Mucosa of rectum (tissue), 2 donors: ENCODE data around the gene DNAH17.

Experiments used
- H3K27ac ChIP-seq, 2 donors: one replicate each; pipeline ENCODE4 v1.7.0; 2013; ENCODE audit warnings: inconsistent platforms in 2 of 2, low read depth in 2 of 2, low read length in 2 of 2
- H3K27me3 ChIP-seq, 2 donors: one replicate each; pipeline ENCODE4 v1.7.0; 2013; ENCODE audit warnings: low read length in 2 of 2; ENCODE audit not compliant: control insufficient read depth in 2 of 2, insufficient read depth in 2 of 2
- H3K36me3 ChIP-seq, 2 donors: one replicate each; pipeline ENCODE4 v1.7.0; 2013; ENCODE audit warnings: low read length in 2 of 2; ENCODE audit not compliant: control insufficient read depth in 2 of 2, insufficient read depth in 2 of 2
- H3K4me1 ChIP-seq, 2 donors: one replicate each; pipeline ENCODE4 v1.7.0; 2013; ENCODE audit warnings: low read length in 2 of 2, mild to moderate bottlenecking in 1 of 2; ENCODE audit not compliant: control insufficient read depth in 2 of 2, insufficient read depth in 2 of 2
- H3K4me3 ChIP-seq, 2 donors: one replicate each; pipeline ENCODE4 v1.7.0; 2013; ENCODE audit warnings: low read length in 2 of 2
- H3K9ac ChIP-seq, 2 donors: one replicate each; pipeline ENCODE4 v1.7.0; 2013; ENCODE audit warnings: low read length in 2 of 2, low read depth in 1 of 2, mild to moderate bottlenecking in 1 of 2
- H3K9me3 ChIP-seq, 2 donors: one replicate each; pipeline ENCODE4 v1.7.0; 2013; ENCODE audit warnings: low read length in 2 of 2; ENCODE audit not compliant: control insufficient read depth in 2 of 2
- donor health status: healthy.
- donor health status: Normal muscosa, but diverticular disease.

DNAH17 gene

DNA sequence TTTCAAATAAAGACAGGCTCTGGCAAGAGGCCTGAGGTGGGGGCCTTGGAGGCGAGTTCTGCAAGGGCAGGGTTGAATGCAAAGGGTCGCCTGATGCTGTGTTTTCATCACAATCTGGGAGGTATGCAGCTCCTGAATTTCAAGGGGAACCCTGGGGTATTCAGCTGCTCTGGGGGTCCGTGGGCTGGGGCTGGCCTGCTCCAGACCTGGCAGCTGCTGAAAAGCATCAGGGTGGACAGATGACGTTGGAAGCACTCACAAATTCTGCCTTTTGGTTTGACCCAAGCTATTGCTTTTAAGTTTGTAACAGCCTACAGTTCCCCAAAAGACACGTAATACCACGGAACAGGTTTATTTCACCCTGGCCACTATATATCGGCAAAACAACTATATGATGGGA lies 1.3 kb downstream of the DNAH17 start:
- Histone ChIP-seq H3K4me1 (no peaks in the 10 kb centered on the region), H3K27ac (no peak overlapping the region), H3K27me3 (no peaks in the 10 kb centered on the region), H3K36me3 (no peaks in the 10 kb centered on the region), H3K9me3 (no peaks in the 10 kb centered on the region), H3K4me3 (no peak overlapping the region), H3K9ac (no peak overlapping the region)

DNA sequence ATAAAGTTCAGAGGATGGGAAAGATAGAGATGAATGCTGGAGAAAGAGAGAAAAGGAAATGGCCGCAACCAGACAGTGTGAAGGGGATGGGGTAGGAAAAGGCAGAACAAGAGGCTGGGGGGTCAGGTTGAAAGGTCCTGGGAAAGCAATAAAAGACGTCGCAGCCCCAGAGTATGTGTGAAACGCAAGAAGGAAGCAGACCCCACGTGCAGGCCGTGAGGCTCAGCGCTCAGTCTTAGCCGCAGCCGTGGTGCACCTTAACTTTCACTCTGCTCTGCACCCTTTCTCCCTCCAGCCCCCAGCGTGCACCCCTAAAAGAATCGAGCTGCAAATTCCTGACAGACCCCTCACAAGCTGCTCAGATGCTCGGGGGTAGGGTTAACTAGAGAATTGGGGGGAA lies 1.9 kb downstream of the DNAH17 start:
- H3K27me3 ChIP-seq: no peaks in the 10 kb centered on the region
- H3K9ac ChIP-seq: no peak overlapping the region
- no peaks in the 10 kb centered on the region for H3K9me3 ChIP-seq
- no peaks in the 10 kb centered on the region for H3K36me3 ChIP-seq
- no peak overlapping the region for H3K4me3 ChIP-seq
- no peak overlapping the region for H3K27ac ChIP-seq
- no peaks in the 10 kb centered on the region for H3K4me1 ChIP-seq

DNA sequence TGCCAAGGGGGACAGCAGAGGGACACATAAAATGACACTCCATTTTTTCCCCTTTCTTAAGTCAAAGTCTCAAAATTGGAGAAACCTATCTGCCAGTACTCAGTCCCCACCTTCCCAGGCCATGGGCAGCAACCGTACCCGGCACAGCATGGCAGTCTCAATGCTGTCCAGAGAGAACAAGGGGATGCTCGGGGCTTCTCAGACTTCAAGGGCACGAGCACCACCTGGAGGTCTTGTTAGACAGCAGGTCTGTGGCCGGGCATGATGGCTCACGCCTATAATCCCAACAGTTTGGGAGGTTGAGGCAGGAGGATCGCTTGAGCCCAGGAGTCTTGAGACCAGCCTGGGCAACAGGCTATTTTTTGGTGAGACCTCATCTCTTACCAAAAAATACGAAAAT lies 3.2 kb downstream of the DNAH17 start:
- H3K27me3 ChIP-seq: no peaks in the 10 kb centered on the region
- H3K4me3 ChIP-seq: no peak overlapping the region
- H3K9me3 ChIP-seq: no peaks in the 10 kb centered on the region
- no peaks in the 10 kb centered on the region for H3K4me1 ChIP-seq
- no peak overlapping the region for H3K27ac ChIP-seq
- no peaks in the 10 kb centered on the region for H3K36me3 ChIP-seq
- H3K9ac ChIP-seq: no peak overlapping the region

DNA sequence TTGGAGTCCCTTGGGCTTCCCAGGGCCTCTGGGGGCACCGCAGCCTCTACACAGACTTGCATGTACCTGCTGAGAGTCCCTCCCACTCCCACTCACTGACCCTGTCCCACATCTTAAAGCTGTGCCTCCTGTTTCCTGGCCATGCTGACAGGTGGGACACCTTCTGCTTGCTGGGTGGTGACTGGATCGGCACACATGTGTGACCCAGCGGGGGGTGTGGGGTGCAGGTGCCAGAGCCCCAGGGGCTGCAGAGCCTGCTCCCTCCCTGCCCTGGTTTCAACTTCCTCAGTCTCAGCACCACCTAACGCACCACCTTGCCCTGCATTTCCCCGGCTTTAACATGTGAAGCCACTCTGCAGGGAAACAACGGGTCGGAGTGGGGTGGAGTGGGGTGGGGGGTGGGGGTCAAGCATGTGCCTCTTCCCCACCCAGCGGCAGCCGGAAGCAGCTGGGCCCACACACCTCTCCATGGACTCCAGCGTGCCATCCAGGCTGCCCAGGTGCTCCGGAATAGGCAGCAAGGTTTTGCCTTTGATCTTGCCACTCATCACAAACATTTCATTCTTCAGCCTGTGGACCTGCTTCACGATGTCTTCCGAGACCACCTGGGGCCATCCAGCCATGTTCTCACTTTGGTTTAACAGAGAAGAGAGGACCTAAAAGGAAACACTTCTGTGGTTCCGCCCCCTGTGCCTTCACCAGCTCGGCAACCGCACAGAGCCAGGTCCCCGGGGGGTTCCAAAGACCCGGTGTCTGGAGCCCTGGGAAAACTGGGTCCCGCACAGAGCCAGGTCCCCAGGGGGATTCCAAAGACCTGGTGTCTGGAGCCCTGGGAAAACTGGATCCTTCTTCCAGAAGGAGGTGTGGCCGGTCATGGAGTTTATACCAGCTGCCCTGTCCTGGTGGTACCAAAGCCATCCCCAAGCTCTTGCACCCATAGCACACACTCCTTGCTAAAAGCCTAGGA lies 4.7 kb downstream of the DNAH17 start:
- no peak overlapping the region for H3K4me3 ChIP-seq
- no peak overlapping the region for H3K27ac ChIP-seq
- no peaks in the 10 kb centered on the region for H3K27me3 ChIP-seq
- H3K9me3 ChIP-seq: no peaks in the 10 kb centered on the region
- H3K36me3 ChIP-seq: no peaks in the 10 kb centered on the region
- no peaks in the 10 kb centered on the region for H3K4me1 ChIP-seq
- H3K9ac ChIP-seq: no peak overlapping the region

DNA sequence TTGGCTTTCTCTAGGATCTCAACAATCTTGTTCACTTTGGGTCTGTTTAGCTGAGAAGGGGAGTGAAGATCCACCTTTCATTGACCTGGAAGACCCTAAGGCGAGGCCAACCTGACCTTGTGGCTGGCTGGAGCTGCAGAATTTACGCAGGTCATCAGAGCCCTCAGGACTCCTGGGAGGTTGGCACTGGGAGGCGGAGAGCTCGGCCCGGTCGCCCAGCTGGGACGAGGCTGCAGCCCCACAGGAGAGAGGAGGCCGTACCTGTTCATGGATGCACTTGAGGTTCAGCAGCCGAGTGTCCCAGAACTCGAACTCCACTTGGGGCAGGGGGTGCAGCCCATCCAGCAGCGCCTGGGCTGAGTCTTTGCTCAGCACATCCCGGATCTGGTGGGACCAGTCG lies 5.9 kb downstream of the DNAH17 start:
- Histone ChIP-seq H3K27me3 (no peaks in the 10 kb centered on the region), H3K4me3 (no peak overlapping the region), H3K36me3 (no peaks in the 10 kb centered on the region), H3K9ac (no peak overlapping the region), H3K27ac (no peak overlapping the region), H3K4me1 (no peaks in the 10 kb centered on the region), H3K9me3 (no peaks in the 10 kb centered on the region)

DNA sequence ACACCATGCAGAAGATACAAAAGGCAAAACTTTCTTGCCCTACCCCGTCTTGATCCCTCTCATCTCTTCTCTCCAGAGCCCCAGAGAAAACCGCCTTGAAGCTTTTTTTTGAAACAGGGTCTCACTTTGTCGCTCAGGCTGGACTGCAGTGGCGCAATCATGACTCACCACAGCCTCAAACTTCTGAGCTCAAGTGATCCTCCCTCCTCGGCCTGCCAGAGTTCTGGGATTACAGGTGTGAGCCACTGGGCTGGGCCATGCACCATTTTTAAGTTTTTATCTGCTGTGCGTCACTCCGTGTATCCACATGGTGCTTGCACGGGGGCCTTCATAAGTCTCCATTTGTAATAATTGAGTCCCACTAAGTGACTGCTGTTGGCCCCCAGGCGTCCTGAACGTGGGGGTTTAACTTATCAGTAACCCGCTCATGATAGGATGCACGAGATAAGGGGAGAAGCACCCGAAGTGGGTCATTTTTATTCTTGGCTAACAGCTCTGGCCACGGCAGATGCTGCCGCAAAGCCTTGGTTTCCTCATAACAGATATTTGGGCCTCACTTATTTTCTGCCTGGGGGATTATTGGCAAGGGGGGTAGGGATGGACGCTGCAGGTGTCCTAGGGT lies 8.6 kb downstream of the DNAH17 start:
- Histone ChIP-seq H3K4me3 (no peak overlapping the region), H3K27ac (no peak overlapping the region), H3K4me1 (no peaks in the 10 kb centered on the region), H3K9ac (no peak overlapping the region), H3K36me3 (no peaks in the 10 kb centered on the region), H3K9me3 (no peaks in the 10 kb centered on the region), H3K27me3 (no peaks in the 10 kb centered on the region)

DNA sequence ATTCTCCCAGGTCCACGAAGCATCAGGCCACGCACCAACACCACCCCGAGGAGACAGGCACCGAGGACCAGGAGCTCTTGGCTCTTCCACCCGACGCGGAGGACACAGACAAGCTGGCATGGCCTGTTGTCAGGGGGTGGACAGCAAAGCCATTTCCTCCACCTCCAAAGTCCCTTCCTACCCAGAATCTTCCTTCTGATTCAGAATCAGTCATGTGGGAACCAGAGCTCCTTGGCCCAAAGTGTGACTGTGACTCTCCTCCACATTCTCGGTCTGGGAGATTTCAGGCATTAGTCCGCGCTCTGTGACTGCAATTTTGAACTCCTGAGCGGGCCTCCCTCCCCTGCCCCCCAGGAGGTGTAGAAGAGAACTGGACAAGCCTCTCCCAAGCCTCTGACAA lies 9.2 kb downstream of the DNAH17 start:
- Histone ChIP-seq H3K9me3 (no peaks in the 10 kb centered on the region), H3K27ac (no peak overlapping the region), H3K27me3 (no peaks in the 10 kb centered on the region), H3K36me3 (no peaks in the 10 kb centered on the region), H3K4me3 (no peak overlapping the region), H3K9ac (no peak overlapping the region), H3K4me1 (no peaks in the 10 kb centered on the region)

DNA sequence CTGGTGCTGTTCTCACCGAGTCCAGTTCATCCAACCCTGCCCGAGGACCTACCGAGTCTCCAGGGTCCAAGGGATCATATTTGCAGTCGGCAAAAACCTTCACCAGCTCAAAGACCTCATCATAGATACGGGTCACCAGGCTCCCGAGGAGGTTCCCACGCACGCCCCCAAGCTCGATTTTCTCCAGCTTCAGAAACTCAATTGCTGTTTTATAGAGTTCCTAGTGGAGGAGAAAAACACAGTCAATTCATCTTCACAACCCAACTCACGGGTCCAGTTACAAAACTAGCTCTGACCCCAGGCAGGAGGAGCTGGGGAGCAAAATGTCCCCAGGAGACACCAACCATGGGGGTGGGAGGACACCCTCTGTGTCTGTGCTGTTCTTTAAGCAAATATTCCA lies 10.2 kb downstream of the DNAH17 start:
- Histone ChIP-seq H3K27ac (no peak overlapping the region), H3K4me1 (no peaks in the 10 kb centered on the region), H3K27me3 (no peaks in the 10 kb centered on the region), H3K36me3 (no peaks in the 10 kb centered on the region), H3K4me3 (no peak overlapping the region), H3K9ac (no peak overlapping the region), H3K9me3 (no peaks in the 10 kb centered on the region)

DNA sequence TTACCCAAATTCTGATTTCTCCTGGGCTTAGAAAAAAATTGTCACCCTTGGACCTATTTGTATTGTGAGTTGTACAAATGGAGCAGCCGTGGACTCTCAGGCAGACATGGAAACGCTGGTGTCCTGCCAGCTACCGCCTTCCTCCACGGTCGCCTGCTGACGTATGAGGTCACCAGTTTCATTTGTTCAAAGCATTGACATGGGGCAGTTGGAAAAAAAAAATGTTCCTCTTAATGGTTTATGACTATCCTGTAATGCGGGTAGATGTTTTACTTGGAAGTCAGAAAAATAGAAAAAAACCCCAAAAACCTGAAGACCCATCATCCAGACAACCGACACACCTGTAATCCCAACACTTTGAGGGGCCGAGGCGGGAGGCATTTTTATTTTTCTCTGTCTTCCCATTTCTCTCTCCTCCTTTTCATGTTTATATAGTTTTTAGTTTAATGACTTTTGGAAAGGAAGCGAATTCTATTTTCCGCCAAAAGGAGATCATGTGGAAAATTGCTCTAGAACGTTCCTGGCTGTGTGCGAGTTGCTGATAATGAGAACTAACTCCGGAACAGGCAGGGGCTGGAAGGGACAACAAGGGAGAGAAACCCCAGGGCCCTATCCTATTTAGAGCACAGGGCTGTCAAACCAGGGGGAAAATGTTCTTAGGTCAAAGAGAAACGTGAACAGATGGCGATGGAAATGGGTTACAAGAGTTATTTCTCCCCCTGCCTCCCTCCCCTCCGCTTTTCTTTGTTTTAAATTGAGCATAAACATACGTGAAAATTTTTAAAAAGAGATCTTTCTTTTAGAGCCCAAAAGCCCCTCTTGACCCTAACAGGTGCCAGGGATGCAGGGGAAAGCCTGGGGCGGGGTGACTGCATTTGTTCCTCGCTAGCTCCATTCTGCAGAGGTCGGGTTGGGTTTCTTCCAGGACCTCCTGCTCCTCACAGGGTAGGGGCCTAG lies 13.7 kb downstream of the DNAH17 start:
- Histone ChIP-seq H3K9ac (no peak overlapping the region), H3K27ac (no peak overlapping the region), H3K27me3 (peaks cover 0 to 2% of the 10 kb centered on the region in 2 donors), H3K4me1 (no peaks in the 10 kb centered on the region), H3K4me3 (no peak overlapping the region), H3K36me3 (no peaks in the 10 kb centered on the region), H3K9me3 (no peaks in the 10 kb centered on the region)

DNA sequence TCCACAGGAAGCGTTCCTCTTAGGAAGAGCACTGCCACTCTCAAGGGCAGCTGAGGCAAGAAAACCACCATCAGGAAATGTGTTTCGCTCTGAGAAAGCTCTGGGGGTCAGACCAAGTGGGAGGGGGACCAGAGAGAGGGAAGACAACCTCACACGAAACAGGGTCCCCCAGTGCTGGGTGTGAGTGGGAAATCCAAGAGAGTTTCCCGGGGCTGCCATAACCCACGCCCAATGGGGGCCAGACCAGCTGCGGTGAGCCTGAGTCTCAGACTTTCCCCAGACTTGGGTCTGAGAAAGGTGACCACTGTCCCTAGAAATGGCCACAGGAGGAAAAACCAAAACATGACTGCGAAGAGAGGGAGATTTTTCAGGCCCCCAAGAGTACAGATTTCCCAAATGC lies 14.5 kb downstream of the DNAH17 start:
- Histone ChIP-seq H3K4me3 (no peak overlapping the region), H3K9ac (no peak overlapping the region), H3K27ac (no peak overlapping the region), H3K36me3 (no peaks in the 10 kb centered on the region), H3K4me1 (no peaks in the 10 kb centered on the region), H3K27me3 (peaks cover 0 to 2% of the 10 kb centered on the region in 2 donors), H3K9me3 (no peaks in the 10 kb centered on the region)
